ENCODE results near the gene ANKS6. TPM values are rescaled to one million over a fixed set of nuclear protein-coding genes. Genes with fewer than 3 reads are reported as not detected.
"Not testable (repeated sequence)": the region's sequence is repeated elsewhere in the genome, so short reads cannot be mapped to it uniquely, and the experiment has no call there.

The ANKS6 gene
- total RNA-seq, 1 donor from 2014 or later = 17.3 TPM

GRCh38 chr9:98708103-98708932 is 88.0 kb downstream of the ANKS6 start:
- DNase-seq (ENCODE audit: extremely low read depth, low read depth, low spot score) = no peak

- DNase-seq (ENCODE audit: extremely low read depth, low read depth, low spot score) = no peak
Observed at GRCh38 chr9:98707166-98708102, 88.9 kb downstream of the ANKS6 start.

GRCh38 chr9:98706651-98707165 is 89.6 kb downstream of the ANKS6 start:
- DNase-seq (ENCODE audit: extremely low read depth, low read depth, low spot score) = no peak

- no peak for DNase-seq (ENCODE audit: extremely low read depth, low read depth, low spot score)
Observed at GRCh38 chr9:98702835-98703380, 93.4 kb downstream of the ANKS6 start.

DNA sequence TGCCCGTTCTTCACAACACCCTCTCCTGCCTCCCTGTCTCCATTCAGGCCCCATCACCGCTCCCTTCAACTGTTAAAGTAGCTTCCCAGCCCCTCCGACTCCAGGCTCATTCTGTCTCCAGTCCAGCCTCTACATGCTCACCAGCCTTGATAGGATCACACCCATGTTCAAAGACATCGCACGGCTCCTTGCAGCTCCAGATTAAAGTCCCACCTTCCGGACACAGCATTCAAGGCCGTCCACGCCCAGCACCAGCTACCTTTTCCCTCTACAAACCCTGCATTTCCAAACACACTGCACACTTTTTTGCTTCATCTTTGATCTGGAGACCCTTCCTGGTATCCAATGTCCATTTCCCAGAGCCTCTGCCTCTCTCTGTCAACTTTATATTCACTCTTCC is 94.0 kb downstream of the ANKS6 start:
- DNase-seq (ENCODE audit: extremely low read depth, low read depth, low spot score) = no peak

- no peak for DNase-seq (ENCODE audit: extremely low read depth, low read depth, low spot score)
Observed at GRCh38 chr9:98701576-98701975, 94.8 kb downstream of the ANKS6 start.

GRCh38 chr9:98700801-98701200 is 95.6 kb downstream of the ANKS6 start:
- DNase-seq (ENCODE audit: extremely low read depth, low read depth, low spot score) = no peak

DNA sequence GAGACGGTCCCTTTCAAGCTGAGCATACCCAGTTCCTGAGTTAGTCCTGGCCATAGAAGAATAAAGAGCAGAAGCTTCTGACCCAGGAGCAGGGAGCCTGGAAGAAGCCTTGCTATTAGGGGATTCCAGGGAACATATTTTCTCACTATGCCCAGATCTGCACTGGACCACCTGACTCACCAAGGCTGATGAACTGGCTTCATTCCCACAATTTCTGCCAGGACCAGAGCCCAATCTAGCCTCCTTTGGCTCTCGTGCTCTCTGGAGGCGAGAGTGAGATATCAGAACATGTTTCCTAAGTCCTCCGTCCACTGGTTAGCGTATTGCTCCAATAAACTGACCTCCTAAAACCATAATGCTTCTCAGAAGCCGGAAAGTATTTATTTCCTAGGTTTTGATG is 97.5 kb downstream of the ANKS6 start:
- no peak for DNase-seq (ENCODE audit: extremely low read depth, low read depth, low spot score)

GRCh38 chr9:98694943-98695342 is 101.4 kb downstream of the ANKS6 start:
- DNase-seq (ENCODE audit: extremely low read depth, low read depth, low spot score) = no peak

DNA sequence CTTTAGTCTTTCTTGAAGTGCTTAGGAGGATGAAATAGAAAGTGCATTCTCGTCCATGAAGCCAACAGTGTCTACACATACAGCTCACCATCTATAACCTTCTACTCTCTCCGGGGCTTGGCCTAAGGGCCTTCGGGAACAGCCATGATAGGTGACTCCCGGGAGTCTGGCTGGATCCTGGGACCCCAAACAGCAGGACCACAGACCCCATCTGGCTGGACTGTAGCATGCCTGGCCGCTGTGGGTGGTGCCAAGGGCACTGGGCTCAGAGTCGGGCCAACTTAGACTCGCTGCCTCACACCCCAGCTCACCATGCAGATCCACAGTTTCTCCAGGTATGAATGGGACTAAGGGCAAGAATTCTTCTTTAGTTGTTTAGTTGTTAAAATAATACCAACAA is 104.0 kb downstream of the ANKS6 start:
- no peak for DNase-seq (ENCODE audit: extremely low read depth, low read depth, low spot score)

- DNase-seq (ENCODE audit: extremely low read depth, low read depth, low spot score) = no peak
Observed at GRCh38 chr9:98691890-98692289, 104.5 kb downstream of the ANKS6 start.

DNA sequence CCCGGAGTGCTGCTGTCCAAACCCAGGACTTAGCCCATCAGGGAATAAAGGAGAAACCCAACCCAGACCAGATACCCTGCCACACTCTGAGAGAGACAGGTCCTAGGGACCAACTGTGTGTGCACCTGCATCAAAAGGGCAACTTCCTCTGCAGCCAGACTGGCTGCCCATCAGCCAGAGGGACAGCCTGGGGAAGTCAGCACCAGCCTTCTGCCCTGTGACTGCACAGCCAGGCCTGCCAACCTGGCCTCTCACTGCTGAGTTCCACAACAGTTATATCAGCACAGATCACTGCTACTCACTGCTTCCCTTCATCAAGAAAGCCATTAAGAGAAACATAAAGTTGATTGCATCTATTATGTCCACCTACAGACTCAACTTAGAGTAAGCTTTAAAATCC is 105.7 kb downstream of the ANKS6 start:
- no peak for DNase-seq (ENCODE audit: extremely low read depth, low read depth, low spot score)

- no peak for DNase-seq (ENCODE audit: extremely low read depth, low read depth, low spot score)
Observed at GRCh38 chr9:98688710-98689495, 107.5 kb downstream of the ANKS6 start.

GRCh38 chr9:98687911-98688310 is 108.4 kb downstream of the ANKS6 start:
- DNase-seq (ENCODE audit: extremely low read depth, low read depth, low spot score) = no peak

DNA sequence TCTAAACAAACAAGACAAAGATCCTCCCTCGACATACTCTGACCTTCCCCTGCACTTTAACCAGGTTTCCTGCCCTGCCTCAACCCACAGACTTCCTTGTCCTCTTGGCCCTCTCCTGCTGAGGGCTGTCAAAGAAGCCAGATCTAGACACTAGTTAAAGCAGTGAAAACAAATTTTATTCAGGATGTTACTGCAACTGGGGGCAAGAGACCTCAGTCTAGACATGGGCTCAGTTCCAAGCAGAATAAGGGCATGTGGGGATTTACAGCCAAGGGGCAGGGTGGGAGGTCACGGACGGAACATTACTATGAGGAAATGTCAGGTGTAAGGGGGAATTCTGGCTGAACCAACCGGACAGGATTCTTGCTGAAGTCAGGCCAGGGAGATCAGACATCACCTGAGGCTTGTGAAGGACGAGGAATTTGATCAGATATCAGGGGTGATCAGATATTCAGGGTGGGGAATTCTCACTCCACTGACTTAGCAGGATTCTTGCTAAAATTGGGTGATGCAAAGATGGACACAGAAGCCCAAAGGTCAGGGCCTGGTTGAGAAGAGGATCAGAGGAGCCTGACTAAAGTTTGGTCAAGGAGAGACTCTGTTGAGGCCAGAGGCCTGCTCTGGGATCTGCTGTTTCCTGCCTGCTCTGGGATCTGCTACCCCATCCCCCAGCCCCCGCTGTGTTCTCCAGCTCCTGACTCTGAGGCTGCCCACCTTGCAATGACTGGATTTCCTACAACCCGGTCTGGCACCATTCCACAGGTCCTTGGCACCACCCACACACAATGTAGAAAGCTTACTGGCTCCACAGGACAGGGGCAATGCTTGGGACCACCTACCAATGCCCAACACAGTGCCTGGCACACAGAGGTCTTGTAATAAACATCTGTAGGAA is 109.1 kb downstream of the ANKS6 start:
- no peak for DNase-seq (ENCODE audit: extremely low read depth, low read depth, low spot score)

GRCh38 chr9:98684816-98685215 is 111.5 kb downstream of the ANKS6 start:
- not testable (repeated sequence) for DNase-seq (ENCODE audit: extremely low read depth, low read depth, low spot score)
